ENCODE results near the gene LAMB1.

DNA sequence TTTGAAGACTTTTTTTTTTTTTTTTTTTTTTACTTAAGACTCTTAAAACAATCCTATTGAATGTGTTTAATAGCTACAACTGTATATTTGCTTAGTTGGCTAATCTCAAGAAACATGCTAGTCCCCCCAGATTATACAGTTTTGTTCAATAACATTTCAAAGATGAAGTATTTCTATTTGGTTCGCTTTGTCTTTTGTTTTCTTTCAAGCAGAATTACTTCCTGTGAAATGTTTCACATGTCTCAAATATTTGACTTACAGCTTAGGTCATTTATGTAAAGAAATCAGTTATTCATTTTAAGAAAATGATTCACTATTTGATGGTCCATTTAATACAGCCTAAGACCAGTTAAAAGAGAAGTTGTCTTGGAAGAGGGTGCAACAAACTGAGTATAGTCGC lies 12.8 kb upstream of the LAMB1 start:
- TF ChIP-seq, protein P1, sequence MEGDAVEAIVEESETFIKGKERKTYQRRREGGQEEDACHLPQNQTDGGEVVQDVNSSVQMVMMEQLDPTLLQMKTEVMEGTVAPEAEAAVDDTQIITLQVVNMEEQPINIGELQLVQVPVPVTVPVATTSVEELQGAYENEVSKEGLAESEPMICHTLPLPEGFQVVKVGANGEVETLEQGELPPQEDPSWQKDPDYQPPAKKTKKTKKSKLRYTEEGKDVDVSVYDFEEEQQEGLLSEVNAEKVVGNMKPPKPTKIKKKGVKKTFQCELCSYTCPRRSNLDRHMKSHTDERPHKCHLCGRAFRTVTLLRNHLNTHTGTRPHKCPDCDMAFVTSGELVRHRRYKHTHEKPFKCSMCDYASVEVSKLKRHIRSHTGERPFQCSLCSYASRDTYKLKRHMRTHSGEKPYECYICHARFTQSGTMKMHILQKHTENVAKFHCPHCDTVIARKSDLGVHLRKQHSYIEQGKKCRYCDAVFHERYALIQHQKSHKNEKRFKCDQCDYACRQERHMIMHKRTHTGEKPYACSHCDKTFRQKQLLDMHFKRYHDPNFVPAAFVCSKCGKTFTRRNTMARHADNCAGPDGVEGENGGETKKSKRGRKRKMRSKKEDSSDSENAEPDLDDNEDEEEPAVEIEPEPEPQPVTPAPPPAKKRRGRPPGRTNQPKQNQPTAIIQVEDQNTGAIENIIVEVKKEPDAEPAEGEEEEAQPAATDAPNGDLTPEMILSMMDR (IDR thresholded peaks at IDR 0.05; ENCODE audit: low read length): no peak
- no peak for TF ChIP-seq EZH2 (IDR thresholded peaks at IDR 0.05; ENCODE audit: borderline replicate concordance, low read length)
